GM12892 (cell line): ENCODE results near the gene DCX.

ENCODE experiments used
- POLR2A ChIP-seq: IDR thresholded peaks from 2 replicates; pipeline ENCODE4 v1.6.1; 2011; ENCODE audit warnings: low read depth, low read length, control low read depth
- TAF1 ChIP-seq: IDR thresholded peaks from 2 replicates; pipeline ENCODE4 v1.6.1; 2011; ENCODE audit warnings: low read depth, mild to moderate bottlenecking, control low read depth, low read length, borderline replicate concordance

DNA sequence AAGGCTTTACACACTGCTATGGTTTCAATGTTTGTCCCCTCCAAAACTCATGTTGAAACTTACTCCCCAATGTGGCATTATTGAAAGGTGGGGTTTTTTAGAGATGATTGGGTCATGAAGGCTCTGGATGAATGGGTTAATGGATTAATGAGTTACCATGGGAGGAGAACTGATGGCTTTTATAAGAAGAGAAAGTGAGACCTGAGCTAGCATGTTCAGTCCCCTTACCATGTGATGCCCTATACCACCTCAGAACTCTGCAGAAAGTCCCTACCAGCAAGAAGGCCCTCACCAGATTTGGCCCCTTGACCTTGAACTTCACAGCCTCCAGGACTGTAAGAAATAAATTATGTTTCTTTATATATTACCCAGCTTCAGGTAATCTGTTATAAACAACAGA, 72.8 kb downstream of the DCX start:
- TF ChIP-seq POLR2A (no peak), TAF1 (no peak)
